Activated CD4-positive, alpha-beta T cell treated with anti-CD3 and anti-CD28 coated beads, Interleukin-2, amount 50 U/mL, for 16 hours (primary cell): Measurements from ENCODE around the gene CLCN1.

ENCODE experiments used
- DNase-seq: peaks from one replicate; pipeline ENCODE4 v3.0.0-alpha.2; 2020

The CLCN1 gene

DNA sequence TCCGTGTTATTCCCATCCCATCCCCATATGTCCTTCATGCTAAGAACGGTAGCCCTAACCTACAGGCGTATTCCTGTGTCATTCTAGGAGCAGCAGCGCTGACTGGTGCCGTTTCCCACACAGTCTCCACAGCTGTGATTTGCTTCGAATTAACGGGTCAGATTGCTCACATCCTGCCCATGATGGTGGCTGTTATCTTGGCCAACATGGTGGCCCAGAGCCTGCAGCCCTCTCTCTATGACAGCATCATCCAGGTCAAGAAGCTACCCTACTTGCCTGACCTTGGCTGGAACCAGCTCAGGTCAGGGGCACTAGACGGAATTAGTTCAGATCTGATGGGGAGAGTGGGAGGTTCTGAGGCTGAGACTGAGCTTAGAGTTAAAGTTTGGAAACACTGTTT lies 25.9 kb downstream of the CLCN1 start:
- no peak for DNase-seq

DNA sequence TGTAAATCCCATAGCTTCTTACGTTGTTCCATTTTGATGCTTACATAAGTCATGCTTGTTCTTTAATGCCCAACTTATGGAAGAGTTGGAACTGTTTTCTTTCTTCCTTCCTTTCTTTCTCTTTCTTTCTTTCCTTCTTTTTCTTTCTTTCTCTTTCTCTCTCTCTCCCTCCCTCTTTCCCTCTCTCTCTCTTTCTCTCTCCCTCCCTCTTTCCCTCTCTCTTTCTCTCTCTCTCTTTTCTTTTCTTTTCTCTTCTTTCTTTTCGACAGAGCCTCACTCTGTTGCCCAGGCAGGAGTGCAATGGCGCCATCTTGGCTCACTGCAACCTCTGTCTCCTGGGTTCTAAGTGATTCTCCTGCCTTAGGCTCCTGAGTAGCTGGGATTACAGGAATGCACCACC lies 27.7 kb downstream of the CLCN1 start:
- DNase-seq: no peak

DNA sequence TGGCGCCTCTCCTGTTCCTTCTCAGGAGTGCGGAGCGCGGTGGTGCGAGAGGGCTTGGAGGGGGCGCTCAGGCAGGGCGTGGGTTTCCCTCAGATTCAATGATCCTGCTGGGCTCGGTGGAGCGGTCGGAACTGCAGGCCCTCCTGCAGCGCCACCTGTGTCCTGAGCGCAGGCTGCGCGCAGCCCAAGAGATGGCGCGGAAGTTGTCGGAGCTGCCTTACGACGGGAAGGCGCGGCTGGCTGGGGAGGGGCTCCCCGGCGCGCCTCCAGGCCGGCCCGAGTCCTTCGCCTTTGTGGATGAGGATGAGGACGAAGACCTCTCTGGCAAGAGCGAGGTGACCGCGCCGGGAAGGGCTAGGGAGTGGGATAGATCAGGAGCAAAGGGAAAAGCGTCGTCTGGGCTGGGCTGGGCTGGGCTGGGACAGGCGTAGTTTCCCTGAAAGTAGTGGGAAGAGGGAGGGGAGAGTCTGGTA lies 29.6 kb downstream of the CLCN1 start:
- peak; percentile 63 for DNase-seq

DNA sequence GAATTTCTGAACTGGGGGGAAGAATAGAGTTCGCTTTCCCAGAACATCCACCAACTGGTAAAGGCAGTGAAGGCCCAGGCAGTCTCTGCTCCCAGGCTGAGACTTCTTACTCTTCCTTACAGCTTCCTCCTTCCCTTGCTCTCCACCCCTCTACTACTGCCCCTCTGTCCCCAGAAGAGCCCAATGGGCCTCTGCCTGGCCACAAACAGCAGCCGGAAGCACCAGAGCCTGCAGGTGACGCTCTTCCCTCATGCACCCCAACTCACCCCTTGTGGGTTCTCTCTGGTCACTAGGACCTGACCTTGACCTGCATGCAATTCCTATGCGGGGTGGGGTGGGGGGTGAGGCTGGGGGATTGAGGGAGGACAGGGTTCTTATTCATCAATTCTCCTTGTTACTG lies 30.1 kb downstream of the CLCN1 start:
- DNase-seq: no peak

DNA sequence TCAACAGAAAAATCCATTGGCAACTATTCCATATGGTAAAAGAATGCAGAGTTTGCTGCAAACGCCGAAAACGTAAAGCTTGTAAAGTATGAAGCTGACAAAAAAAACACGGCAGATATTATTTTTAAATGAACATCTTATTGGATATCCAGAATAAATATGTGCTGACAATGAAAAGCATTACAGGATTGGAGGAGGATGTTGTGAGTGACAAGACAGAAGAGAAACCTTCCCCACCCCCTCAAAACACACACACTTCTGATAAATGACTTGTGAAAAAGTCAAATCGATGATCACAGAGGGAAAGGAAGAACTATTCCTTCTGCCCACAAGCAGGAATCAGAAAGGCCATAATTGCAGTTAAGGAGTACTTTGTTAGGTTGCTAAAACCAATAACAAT lies 32.0 kb downstream of the CLCN1 start:
- no peak for DNase-seq

DNA sequence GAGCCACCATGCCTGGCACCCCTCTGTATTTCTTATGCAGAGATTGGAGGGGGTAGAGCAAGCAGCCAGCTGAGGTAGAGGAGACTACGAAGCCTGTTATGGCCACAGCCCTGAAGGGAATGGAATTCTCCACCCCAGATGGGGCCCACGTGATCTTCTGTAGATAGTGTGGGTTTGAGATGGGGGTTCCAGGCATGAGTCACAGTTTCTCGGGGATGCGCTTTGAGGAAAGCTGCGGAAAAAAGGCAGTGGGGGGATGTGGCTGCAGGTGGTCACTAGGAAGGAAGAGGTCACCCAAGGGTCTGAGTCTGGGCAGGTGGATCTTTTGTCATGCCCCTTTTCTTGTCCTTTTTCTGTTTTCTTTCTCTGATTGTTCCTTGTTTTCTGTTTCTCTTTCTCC lies 35.1 kb downstream of the CLCN1 start:
- DNase-seq: no peak

DNA sequence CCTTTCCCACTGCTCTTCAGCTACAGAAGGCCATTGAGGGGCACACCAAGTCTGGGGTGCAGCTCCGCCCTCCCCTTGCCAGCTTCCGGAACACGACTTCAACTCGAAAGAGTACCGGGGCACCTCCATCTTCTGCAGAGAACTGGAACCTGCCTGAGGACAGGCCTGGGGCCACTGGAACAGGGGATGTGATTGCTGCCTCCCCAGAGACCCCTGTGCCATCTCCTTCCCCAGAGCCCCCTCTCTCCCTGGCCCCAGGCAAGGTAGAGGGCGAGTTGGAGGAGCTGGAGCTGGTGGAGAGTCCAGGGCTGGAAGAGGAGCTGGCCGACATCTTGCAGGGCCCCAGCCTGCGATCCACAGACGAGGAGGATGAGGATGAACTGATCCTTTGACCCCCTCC lies 35.7 kb downstream of the CLCN1 start:
- no peak for DNase-seq

DNA sequence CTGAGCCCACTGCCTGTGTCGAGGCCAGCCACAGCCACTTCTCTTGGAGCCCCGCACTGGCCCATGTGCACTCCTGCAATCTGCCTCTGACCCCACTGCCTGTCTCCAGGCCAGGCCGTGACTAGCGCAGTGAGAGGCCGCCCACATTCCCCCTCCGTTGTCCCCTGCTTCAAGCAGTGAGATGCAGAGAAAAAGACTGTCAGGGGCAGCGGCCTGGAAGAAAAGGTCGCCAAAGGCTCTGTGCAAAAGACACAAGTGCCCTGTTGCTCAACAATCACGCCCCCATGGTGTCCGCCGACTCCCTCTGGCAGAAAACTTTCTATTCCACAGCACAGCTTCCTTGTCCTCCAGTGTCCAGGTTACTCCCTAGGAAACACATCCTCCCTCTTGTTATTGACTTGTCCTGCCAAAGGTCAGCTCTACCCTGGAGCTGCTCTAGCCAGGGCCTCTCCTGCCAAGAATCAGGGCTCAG lies 36.7 kb downstream of the CLCN1 start:
- DNase-seq: no peak

DNA sequence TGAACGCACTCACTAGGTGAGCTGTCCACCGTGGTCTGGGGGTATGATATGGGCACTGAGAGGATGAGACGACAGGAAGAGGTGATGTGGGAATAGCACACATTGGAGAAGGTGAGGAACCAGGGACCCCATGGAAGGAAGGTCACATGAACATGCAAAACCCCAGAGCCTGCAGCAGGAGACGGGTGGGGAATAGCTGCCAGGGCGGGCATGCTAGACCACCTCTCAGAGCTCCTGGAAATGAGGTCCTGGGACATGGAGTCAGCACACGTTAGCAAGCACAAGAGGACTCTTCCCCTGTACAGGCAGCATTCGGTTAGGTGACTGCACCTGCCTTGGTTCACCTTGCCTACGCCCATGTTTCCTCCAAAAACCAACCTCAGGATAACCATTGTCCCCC lies 38.5 kb downstream of the CLCN1 start:
- no peak for DNase-seq

DNA sequence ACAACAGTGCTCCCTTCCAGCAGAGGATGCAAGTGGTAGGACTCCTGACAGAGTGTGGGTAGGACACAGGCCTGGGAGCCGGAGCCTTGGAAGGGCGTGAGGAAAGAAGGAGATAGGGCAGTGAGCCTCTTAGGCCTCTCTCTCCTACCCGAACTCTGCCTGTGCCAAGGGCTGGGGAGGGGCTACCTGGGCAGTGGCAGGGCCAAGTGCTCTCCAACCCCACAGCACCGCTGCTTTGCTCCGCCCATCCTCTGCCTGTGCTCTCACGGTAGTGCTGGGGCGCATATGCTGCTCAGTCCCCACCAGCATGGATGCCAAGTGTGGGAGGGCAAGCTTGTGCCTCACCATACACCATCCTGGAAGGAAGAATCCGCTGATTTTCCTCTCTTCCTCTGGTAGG lies 39.1 kb downstream of the CLCN1 start:
- DNase-seq: no peak

DNA sequence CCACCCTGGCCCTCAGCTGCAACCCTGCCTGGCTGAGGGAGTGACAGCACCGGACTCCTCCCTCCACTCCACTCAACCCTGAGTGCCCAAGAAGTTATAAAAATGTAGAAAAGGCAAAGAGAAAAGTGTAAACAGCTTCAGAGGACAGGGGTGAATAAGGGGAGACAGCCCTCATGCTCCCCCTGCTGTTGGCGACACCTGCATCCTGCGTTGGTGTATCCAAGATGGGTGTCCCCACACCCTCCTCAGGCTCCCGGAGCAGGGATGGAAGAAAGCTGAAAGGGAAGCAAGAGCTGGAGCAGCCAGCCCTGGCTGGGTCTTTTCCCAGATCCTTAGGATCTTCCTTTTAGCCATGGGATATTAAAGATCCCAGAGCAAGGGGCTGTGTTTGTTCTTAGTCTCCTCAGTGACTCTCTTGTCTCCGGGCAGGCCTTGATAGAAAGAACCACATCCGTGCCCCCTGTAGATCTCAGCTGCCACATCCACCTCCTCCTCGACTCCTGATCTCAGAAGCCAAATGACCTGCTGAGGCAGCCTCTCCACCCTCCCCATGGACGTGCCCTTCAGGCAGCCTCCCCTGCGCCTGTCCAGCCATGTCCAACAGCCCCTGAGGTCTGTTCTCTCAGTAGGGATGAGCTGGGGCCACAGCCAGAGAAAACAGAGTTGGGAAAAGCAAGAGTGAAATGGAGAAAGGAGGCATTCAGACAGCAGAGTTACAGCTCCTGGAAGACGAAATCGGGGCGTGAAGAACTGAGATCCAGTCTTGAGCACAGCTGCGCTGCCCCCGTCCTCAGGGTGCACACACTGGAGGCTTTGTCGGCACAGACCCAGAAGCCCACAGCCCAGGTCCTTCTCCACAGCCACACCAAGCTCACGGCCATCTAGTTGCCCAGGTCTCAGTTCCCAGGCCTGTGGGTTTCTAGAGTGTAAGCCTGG lies 39.8 kb downstream of the CLCN1 start:
- no peak for DNase-seq

DNA sequence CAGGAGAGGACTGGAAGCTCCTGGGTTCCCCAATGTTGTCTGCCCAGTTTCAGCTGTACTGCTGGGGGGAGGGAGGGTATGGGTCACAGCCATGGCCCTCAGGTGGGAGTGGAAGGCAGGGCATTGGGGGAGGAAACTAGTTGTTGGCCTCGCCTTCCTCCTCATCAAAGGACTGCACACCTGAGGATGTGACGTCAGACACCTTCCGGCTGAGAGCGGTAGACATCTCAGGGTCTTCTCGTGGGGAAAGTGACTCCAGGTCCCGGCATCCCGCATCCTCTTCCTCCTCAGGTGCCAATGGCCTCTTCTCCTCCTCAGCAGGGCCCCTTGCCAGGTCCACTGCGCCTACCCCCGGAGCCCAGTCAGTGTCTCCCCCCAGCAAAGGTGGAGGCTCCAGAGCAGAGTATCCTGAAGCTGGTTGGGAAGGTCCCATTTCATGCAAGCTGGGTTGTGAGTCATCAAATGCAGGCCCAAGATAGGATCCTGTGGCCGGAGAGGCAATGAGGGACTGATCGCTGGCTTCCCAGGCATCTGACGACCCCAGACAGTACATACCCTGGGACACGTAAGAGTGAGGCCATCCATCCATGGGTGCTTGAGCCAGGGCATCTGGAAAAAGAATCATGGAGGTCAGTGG lies 40.6 kb downstream of the CLCN1 start:
- DNase-seq: no peak

DNA sequence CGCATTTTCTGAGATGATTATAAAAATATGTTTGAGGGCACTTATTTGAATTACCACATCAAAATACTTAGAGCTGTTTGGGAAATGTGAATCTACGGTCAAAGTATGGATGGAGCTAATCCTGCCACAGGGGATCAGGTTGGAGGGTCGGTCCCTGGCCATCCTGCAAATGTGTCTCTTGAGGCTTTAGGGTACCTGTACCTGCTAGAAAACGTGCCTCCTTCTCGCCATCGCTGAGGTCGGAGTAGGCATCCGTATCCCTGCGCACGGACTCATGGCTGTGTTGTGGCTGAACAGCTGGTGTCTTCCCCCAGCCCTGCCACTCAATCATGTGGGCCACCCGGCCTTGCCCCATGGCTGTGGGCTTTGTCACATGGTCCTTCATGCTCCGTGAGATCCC lies 42.7 kb downstream of the CLCN1 start:
- DNase-seq: no peak

DNA sequence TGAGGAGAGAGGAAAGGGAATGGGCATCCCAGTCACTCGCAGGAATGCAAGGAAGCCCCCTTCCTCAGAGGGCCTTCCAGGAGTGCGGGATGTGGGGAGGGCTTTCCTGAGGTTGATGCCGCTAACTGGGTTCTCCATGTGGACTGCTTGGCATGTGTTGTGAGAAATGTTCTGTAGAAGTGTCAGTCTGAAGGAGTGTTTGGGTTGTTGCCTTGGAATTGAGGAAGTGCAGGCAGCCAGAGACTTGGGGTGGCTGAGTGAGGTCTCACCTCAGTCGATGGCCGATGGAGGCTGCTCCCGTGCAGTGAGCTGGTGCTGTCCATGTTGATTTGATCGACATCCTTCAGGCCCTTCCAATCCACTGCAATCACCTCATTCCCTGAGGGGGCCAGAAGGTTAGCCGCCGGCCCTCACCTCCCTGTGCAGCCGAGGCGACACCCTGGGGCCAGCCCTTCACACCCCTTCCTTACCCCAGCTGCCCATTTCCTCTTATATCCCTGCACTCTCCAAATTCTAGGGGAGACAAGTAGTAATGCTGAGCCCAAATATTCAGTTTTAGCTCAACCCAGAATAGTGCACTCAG lies 44.0 kb downstream of the CLCN1 start:
- no peak for DNase-seq

DNA sequence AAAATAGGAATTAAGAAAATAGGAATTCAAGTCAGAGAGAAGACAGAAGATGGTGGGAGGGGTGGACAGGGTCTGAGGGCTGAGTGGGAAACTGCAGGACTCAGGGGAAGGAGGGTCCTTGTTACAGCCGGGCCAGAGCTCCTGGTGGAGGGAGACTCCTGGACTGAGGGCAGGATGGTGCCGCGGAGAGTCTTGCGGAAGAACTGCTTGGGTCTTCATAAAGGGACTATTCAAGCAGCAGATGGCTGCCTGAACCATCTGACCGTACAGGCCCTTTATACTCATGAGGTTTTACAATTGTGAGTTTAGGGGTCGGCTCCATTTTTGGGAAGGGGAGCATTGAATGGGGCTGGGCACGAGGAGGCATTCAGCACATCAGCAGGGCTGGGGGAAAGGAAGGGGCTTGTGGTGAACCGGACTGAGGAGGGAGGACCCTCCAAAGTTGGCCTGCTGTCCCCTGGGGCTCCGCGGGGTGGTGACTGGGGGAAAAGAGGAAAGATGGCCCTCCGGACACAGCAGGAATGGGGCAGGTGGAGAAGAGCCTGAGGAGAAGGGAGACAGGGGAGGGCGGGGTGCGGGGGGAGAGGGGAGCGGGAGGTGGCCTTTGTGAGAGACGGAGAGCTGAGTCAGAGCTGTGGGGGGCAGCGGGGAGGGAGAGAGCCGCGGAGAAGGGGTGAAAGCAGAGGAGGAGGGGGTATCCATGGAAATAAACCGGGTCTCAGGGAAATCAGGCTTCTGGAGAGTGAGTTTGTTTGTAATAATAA lies 45.1 kb downstream of the CLCN1 start:
- DNase-seq: no peak

DNA sequence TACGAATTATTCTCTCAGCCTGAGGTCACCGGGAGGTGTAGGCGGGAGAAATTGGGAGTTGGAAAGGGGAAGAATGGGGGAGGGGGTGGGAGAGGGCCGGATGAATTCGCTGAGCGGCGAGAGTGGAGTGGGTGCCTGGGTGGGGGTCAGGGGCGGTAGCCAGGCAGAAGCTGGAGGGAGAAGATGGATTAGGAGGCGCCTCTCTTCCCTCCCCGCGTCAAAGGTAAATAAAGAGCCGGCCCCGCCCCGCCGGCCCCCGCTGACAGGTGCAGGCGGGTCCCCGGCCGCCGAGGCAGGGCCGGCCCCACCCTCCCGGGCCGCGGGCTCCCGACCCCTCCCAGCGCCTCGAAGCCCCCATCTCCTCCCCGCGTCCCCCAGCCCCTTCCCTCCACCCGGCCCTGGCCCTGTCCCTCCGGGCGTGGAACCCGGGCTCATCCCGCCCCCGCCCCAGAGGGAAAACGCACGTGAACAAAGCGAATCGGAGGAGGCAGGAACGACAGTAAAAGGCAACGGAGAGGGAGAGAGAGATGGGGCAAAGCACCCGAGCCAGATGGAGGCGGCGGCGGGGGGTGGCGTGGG lies 45.7 kb downstream of the CLCN1 start:
- DNase-seq: no peak

DNA sequence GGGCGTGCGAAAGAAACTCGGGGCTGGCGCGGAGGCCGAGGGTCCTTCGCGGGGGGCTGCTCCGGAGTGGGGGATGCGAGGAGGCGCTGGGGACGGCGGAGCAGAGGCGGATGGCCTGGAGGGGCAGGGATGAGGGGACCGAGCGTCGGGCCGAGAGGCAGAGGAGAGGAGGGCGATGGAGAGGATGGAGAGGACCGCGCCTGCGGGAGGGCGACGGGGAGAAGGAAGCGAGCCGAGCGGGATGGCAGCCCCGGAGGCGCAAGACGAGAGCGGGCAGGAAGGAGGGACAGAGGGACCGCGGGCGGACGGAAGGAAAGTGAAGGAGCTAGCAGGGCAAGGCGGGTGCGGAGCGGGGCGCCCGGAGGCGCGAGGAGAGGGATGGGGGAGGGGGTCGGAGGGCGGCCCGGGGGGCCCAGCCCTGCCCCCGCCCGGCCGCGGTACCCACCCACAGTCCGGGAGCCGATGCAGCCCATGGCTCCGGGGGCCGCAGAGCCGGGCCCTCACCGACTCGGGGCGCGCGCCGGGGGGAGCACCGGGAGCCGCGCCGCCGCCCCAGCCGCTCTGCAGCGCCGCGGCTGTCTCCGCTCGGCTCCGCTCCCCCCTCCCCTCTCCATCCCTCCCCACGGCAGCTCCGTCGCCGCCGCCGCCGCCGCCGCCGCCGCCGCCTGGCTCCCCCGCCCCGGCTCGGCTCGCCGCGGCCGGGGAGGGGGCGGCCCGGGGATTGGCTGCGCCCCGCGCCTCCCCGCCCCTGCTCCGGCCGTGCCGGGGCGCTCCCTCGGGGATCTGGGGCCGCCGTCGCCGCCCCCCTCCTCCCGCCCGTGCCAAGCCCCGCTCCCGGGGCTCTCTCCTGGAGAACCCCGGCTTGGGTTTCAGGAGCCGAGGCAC lies 46.5 kb downstream of the CLCN1 start, which contains the start of gene FAM131B:
Gene FAM131B (minus strand): TSS at position 583 of the 885 bp plus-strand sequence. CDS start 110 bp downstream, at position 473.
- DNase-seq: no peak

DNA sequence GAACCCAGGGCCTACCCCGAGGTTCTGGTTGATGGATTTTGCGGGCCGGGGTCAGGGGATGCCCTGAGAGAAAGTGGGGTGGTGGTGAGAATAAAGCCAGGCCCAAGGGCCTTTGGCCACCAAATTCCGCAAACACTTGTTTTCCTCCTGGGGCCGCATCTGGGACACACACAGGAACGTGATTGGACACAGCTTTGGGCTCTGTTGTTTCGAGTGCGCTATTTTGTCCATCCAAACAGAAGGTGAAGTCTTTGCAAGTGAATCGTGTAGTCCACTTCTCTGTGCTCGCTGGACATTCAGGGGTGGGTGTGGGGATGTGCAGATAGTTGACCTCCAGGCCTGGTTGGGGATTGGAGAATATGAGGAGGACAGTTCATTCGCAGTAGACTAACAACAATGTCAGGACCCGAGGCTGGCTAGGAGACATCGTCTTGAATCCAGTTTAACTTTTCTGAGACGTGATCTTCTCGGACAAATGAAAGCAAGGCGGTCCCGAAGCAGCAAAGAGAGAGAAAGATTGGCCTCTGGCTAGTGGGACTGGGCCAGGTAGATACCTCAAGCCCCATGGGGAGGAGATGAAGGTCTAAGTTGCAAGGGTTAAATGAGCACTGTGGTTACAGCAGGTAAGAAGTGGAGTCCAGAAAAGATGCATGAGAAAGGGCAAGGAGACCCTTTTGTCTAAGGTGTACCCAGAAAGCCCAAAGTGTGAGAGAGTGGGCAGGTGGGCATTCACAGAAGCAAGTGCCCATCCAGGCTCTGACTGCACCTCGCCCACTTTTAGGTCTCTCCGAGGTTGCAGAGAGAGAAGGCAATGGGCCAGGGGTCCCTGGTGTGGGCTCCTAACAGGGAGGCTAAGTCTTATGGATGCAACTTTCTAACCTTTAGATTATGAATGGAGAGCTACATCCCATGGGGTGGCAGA lies 47.4 kb downstream of the CLCN1 start:
- no peak for DNase-seq

DNA sequence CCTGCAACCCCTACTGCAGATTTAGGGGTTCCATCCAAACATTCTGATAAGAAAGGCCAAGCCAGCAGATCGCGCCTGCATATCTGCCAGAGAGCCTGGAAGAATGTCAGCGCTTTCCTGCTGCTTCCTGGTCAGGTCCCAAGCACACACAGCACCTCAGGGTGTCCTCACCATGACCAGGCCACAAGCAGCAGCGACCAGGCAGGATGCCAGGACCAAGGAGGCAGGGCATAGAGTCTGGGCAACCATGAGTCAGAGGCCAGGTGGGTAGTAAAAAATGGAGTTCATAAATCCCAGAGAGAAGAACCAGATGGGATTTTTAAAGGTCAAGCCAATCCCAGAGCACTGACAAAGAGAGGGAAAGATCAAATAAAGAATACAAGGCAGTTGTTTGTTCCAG lies 52.1 kb downstream of the CLCN1 start:
- no peak for DNase-seq

DNA sequence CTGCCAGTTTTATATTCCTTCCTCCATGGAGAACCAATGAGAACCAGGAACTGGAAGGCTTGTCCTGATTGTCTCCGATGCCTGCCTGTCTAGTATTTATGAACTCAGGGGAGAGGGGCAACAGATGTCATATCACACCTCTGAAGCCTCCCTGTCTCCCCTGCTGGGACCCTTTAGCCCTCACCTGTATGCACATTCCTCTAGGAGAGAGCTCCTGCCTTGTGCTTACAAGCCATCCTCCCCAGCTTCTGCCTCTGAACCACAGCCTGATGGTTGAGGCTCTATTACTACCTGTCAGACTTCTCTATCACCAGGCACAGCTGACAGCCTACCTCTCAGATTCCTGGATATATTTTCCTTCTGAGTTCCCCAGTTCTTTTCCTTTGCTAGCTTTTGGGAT lies 52.5 kb downstream of the CLCN1 start:
- DNase-seq: no peak
